ENCODE data around the gene JPT2. TPM values are rescaled to one million over a fixed set of nuclear protein-coding genes. Genes with fewer than 3 reads are reported as not detected.
"Not testable (repeated sequence)": the region's sequence is repeated elsewhere in the genome, so short reads cannot be mapped to it uniquely, and the experiment has no call there.

JPT2 gene
- total RNA-seq, 1 experiment from 2014 or later: 244 TPM

DNA sequence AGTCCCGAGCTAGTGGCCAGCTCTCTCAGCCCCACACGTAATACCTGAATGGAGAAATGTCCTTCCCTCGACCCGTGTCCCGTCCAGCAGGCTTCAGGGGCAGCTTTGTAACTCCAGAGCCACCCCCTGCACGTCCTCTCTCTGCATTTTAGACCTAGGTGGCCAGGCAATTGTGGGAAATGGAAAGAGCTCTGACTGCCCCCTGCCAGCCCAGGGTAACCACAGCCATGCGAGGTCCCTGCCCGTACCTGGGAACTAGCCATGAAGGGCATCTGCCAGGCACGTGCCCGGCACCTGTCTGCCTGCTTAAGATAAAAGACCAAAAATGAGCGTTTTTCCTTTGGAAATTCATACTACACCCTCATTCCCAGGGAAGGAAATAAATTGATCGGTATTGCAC, 37.1 kb downstream of the JPT2 start:
- Histone ChIP-seq H3K4me3 (no peak overlapping the region), H3K79me2 (ENCODE audit: low read depth) (peaks cover 39% of the 10 kb centered on the region), H3K27ac (no peak overlapping the region), H3K9me3 (ENCODE audit: insufficient read depth, low read depth) (no peaks in the 10 kb centered on the region), H3K27me3 (ENCODE audit: insufficient read depth, low read depth) (no peaks in the 10 kb centered on the region), H3K4me1 (replicated peaks; ENCODE audit: insufficient read depth) (peaks cover 16% of the 10 kb centered on the region), H3K4me2 (no peak overlapping the region), H4K20me1 (ENCODE audit: insufficient read depth) (0 out of 2 replicates have a peak, but pooled peaks cover 3% of the 10 kb centered on the region), H2AFZ (no peak overlapping the region), H3F3A (ENCODE audit: insufficient read depth, low read depth) (peaks cover 15% of the 10 kb centered on the region; the same call in 1 of the 2 replicates), H3K36me3 (ENCODE audit: low read depth) (no peaks in the 10 kb centered on the region), H3K9me2 (ENCODE audit: insufficient read depth) (no peaks in the 10 kb centered on the region)
- TF ChIP-seq EZH2 (IDR thresholded peaks at IDR 0.05; ENCODE audit: low read depth): no peak
- TF ChIP-seq, protein P1, sequence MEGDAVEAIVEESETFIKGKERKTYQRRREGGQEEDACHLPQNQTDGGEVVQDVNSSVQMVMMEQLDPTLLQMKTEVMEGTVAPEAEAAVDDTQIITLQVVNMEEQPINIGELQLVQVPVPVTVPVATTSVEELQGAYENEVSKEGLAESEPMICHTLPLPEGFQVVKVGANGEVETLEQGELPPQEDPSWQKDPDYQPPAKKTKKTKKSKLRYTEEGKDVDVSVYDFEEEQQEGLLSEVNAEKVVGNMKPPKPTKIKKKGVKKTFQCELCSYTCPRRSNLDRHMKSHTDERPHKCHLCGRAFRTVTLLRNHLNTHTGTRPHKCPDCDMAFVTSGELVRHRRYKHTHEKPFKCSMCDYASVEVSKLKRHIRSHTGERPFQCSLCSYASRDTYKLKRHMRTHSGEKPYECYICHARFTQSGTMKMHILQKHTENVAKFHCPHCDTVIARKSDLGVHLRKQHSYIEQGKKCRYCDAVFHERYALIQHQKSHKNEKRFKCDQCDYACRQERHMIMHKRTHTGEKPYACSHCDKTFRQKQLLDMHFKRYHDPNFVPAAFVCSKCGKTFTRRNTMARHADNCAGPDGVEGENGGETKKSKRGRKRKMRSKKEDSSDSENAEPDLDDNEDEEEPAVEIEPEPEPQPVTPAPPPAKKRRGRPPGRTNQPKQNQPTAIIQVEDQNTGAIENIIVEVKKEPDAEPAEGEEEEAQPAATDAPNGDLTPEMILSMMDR (conservative IDR thresholded peaks at IDR 0.05): no peak
- POLR2A ChIA-PET (ENCODE audit: unreplicated experiment): no interaction called here
- CTCF ChIA-PET: no interaction called here
- no peak for DNase-seq
- BruUV-seq (replicated peaks): no TSS peak
- intact Hi-C loops (cut with micrococcal nuclease; ENCODE audit: unreplicated experiment): no loop called here

DNA sequence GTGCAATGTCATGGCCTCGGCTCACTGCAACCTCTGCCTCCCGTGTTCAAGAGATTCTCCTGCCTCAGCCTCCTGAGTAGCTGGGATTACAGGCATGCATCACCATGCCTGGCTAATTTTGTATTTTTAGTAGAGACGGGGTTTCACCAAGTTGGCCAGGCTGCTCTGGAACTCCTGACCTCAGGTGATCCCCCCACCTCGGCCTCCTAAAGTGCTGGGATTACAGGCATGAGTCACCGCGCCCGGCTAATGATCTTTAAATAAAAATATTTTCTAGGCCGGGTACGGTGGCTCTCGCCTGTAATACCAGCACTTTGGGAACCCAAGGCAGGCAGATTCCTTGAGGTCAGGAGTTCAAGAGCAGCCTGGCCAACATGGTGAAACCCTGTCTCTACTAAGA, 40.2 kb downstream of the JPT2 start:
- H3K27me3 ChIP-seq (ENCODE audit: insufficient read depth, low read depth); H3K27ac ChIP-seq; H3K9me3 ChIP-seq (ENCODE audit: insufficient read depth, low read depth); DNase-seq; H4K20me1 ChIP-seq (ENCODE audit: insufficient read depth); H3K4me3 ChIP-seq; H3K4me2 ChIP-seq; H2AFZ ChIP-seq; H3K9me2 ChIP-seq (ENCODE audit: insufficient read depth); intact Hi-C loops (cut with micrococcal nuclease; ENCODE audit: unreplicated experiment); H3K36me3 ChIP-seq (ENCODE audit: low read depth); CTCF ChIA-PET; BruUV-seq (replicated peaks); POLR2A ChIA-PET (ENCODE audit: unreplicated experiment): not testable (repeated sequence)
- Histone ChIP-seq H3K4me1 (replicated peaks; ENCODE audit: insufficient read depth) (peaks cover 37% of the 10 kb centered on the region), H3K79me2 (ENCODE audit: low read depth) (peaks cover 36% of the 10 kb centered on the region), H3F3A (ENCODE audit: insufficient read depth, low read depth) (peaks cover 36% of the 10 kb centered on the region; the same call in 1 of the 2 replicates)

DNA sequence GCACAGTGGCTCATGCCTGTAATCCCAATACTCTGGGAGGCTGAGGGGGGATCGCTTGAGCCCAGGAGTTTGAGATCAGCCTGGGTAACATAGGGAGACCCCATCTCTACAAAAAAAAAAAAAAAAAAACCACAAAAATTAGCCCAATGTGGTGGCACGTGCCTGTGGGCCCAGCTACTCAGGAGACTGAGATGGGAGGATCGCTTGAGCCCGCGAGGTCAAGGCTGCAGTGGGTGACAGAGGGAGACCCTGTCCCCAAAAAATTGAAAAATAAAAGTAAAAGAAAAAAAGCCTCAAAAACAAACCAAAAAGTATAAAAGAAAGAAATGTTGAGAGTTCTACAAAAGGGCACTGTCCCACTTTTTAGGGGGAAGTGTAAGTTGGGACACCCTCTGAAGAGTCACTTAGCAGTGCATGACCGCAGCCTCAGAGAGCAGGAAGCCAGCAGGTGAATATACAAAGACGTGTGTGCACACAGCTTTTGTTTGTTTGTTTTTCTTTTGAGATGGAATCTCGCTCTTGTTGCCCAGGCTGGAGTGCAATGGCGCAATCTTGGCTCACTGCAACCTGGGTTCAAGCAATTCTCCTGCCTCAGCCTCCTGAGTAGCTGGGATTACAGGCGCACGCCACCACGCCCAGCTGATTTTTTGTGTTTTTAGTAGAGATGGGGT, 41.6 kb downstream of the JPT2 start:
- ChIA-PET POLR2A (ENCODE audit: unreplicated experiment) (interaction anchor here (0.5 kb wide), 1 partner anchor 28 kb away, joined by 3 read pairs; no protein-coding TSS in a partner anchor), CTCF (interaction anchor here (0.6 kb wide), 1 partner anchor 13 kb away, joined by 3 read pairs; no protein-coding TSS in a partner anchor)
- H3K36me3 ChIP-seq (ENCODE audit: low read depth); H4K20me1 ChIP-seq (ENCODE audit: insufficient read depth); intact Hi-C loops (cut with micrococcal nuclease; ENCODE audit: unreplicated experiment); H2AFZ ChIP-seq; BruUV-seq (replicated peaks); H3K9me2 ChIP-seq (ENCODE audit: insufficient read depth); H3K4me3 ChIP-seq; H3K27me3 ChIP-seq (ENCODE audit: insufficient read depth, low read depth); H3K9me3 ChIP-seq (ENCODE audit: insufficient read depth, low read depth): not testable (repeated sequence)
- peak in 1 of 2 experiments; percentile 85 for DNase-seq
- peaks cover 31% of the 10 kb centered on the region for H3K79me2 ChIP-seq (ENCODE audit: low read depth)
- H3K27ac ChIP-seq: peak overlapping the region; percentile 40
- H3K4me1 ChIP-seq (replicated peaks; ENCODE audit: insufficient read depth): peaks cover 42% of the 10 kb centered on the region
- peak overlapping the region; percentile 37 for H3K4me2 ChIP-seq
- H3F3A ChIP-seq (ENCODE audit: insufficient read depth, low read depth): peaks cover 37% of the 10 kb centered on the region; the same call in 1 of the 2 replicates

DNA sequence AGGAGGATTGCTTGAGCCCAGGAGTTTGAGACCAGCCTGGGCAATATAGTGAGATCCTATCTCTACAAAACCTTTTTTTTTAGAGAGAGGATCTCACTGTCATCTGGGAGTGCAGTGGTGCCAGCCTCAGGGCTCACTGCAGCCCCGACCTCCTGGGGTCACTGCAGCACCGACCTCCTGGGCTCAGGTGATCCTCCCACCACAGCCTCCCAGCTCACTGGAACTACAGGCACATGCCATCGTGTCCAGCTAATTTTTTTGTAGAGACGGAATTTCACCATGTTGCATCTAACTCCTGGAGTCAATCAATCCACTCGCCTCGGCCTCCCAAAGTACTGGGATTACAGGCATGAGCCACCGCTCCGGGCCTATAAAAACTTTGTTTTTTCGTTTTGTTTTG, 43.3 kb downstream of the JPT2 start:
- no peaks in the 10 kb centered on the region for H3K9me3 ChIP-seq (ENCODE audit: insufficient read depth, low read depth)
- BruUV-seq (replicated peaks): no TSS peak
- POLR2A ChIA-PET (ENCODE audit: unreplicated experiment): no interaction called here
- H3K27me3 ChIP-seq (ENCODE audit: insufficient read depth, low read depth): no peaks in the 10 kb centered on the region
- intact Hi-C loops (cut with micrococcal nuclease; ENCODE audit: unreplicated experiment): no loop called here
- no peak for TF ChIP-seq EZH2 (IDR thresholded peaks at IDR 0.05; ENCODE audit: low read depth)
- TF ChIP-seq, protein P1 (conservative IDR thresholded peaks at IDR 0.05): no peak
- peaks cover 37% of the 10 kb centered on the region; the same call in 1 of the 2 replicates for H3F3A ChIP-seq (ENCODE audit: insufficient read depth, low read depth)
- 0 out of 2 replicates have a peak overlapping the region, but pooled peaks have one; percentile 45 for H3K4me2 ChIP-seq
- peak overlapping the region; percentile 67 for H3K27ac ChIP-seq
- H3K4me3 ChIP-seq: no peak overlapping the region
- H3K36me3 ChIP-seq (ENCODE audit: low read depth): no peaks in the 10 kb centered on the region
- peaks cover 27% of the 10 kb centered on the region for H3K79me2 ChIP-seq (ENCODE audit: low read depth)
- peaks cover 42% of the 10 kb centered on the region for H3K4me1 ChIP-seq (replicated peaks; ENCODE audit: insufficient read depth)
- DNase-seq: no peak
- CTCF ChIA-PET: interaction anchor here (0.6 kb wide), 1 partner anchor 388 kb away, joined by 10 read pairs; the partner anchor contains the start of gene BAIAP3
- no peaks in the 10 kb centered on the region; the same call in 1 of the 2 replicates for H4K20me1 ChIP-seq (ENCODE audit: insufficient read depth)
- H3K9me2 ChIP-seq (ENCODE audit: insufficient read depth): no peaks in the 10 kb centered on the region
- no peak overlapping the region for H2AFZ ChIP-seq
